Peyer's patch (tissue), 4 donors: ENCODE data around the gene C16orf89.

Experiments used
- CTCF ChIP-seq, 6 experiments: fragments of 450-650 bp in 4 of 6; fragments of 200-600 bp in 2 of 6; sonication (generic) in 1 of 6; IDR thresholded peaks; one replicate each; pipeline ENCODE4 v1.5.1; 2017 to 2019; ENCODE audit warnings: antibody characterized with exemption in 6 of 6, mild to moderate bottlenecking in 3 of 6, moderate library complexity in 1 of 6
- POLR2A ChIP-seq, 2 donors: fragments of 450-650 bp; IDR thresholded peaks; one replicate each; pipeline ENCODE4 v1.5.1; 2017; ENCODE audit warnings: antibody characterized with exemption in 2 of 2, mild to moderate bottlenecking in 2 of 2, moderate library complexity in 2 of 2

DNA sequence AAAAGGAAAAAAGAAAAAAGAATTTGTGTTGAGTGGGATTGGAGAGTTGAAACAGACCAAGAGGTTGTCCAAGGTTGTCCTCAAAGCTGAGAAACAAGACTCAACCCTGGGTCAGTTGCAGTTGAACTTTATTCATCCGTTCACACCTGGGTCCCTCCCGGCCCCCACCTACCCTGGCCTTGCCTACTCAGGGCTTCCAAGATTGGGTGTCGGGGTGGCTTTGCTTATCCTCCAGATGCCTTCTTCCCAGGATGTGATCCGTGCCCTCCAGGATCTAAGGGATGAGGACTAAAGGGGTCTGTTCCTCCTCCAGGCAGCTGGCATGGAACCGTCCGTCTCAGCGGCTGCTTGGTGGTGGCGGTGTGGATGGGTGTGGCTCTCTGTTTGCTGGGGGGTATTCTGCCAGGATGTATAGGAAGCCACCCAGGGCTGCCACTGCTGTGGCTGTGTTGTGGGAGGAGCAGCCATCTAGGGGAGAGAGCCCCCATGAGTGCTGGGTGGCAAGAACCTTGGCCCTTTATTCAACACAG is 21.7 kb downstream of the C16orf89 start:
- no peak for TF ChIP-seq CTCF (IDR thresholded peaks at IDR 0.05)
- TF ChIP-seq POLR2A (IDR thresholded peaks at IDR 0.05): no peak
